ENCODE data around the gene ZDHHC9.
A peak's percentile ranks its signal among the peaks of the same experiment; 100 is the strongest.

Gene ZDHHC9

GRCh38 chrX:129782706-129783105 is 61.0 kb downstream of the ZDHHC9 start:
- Mint-ChIP-seq H3K4me1 (peaks cover 66% of the 10 kb centered on the region), H3K27ac (peak overlapping the region; percentile 93), H3K27me3 (no peaks in the 10 kb centered on the region), H3K36me3 (peaks cover 11% of the 10 kb centered on the region), H3K4me3 (peak overlapping the region; percentile 91), H3K9me3 (no peaks in the 10 kb centered on the region)

- H3K36me3 Mint-ChIP-seq, result peaks cover 11% of the 10 kb centered on the region
Measured at GRCh38 chrX:129781680-129782495, 61.8 kb downstream of the ZDHHC9 start.

GRCh38 chrX:129781134-129781672 is 62.5 kb downstream of the ZDHHC9 start:
- H3K36me3 Mint-ChIP-seq, result peaks cover 9% of the 10 kb centered on the region

More at GRCh38 chrX:129781680-129782495, 61.8 kb downstream of the ZDHHC9 start:
- peaks cover 62% of the 10 kb centered on the region for H3K4me1 Mint-ChIP-seq
- H3K4me3 Mint-ChIP-seq, result peak overlapping the region; percentile 91
- H3K27ac Mint-ChIP-seq, result peak overlapping the region; percentile 87
- H3K9me3 Mint-ChIP-seq, result no peaks in the 10 kb centered on the region
- H3K27me3 Mint-ChIP-seq, result no peaks in the 10 kb centered on the region

GRCh38 chrX:129780441-129781105 is 63.1 kb downstream of the ZDHHC9 start:
- H3K4me3 Mint-ChIP-seq, result peak overlapping the region; percentile 91
- peaks cover 57% of the 10 kb centered on the region for H3K4me1 Mint-ChIP-seq
- H3K36me3 Mint-ChIP-seq, result peaks cover 9% of the 10 kb centered on the region
- no peaks in the 10 kb centered on the region for H3K27me3 Mint-ChIP-seq
- H3K27ac Mint-ChIP-seq, result peak overlapping the region; percentile 87
- no peaks in the 10 kb centered on the region for H3K9me3 Mint-ChIP-seq

More at GRCh38 chrX:129781134-129781672, 62.5 kb downstream of the ZDHHC9 start:
- Mint-ChIP-seq H3K27me3 (no peaks in the 10 kb centered on the region), H3K9me3 (no peaks in the 10 kb centered on the region), H3K4me3 (peak overlapping the region; percentile 91), H3K27ac (peak overlapping the region; percentile 87), H3K4me1 (peaks cover 62% of the 10 kb centered on the region)

DNA sequence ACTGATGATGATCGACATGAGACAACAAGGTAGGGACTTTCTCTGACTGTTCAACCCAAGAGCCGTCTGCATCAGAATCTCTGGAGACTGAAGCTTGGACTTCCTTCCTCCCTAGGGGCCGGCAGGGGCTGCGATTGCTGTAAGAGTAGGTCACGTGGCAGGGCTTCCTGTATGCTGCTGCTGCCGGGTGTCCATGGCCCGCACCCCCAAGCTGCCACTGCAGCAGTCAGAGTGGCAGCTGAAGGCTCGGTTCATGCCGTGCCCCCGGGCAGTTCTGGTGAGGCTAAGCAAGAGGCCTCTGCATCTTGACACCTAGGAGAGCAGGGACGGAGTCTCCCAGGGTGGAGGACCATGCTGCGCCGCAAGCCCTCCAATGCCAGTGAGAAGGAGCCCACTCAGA is 63.9 kb downstream of the ZDHHC9 start, which contains the start of gene SASH3:
Gene SASH3 (plus strand): TSS at position 203 of the 400 bp plus-strand sequence. CDS start 149 bp downstream, at position 352.
- Mint-ChIP-seq H3K4me1 (peaks cover 58% of the 10 kb centered on the region), H3K36me3 (peaks cover 10% of the 10 kb centered on the region)

GRCh38 chrX:129779086-129779672 is 64.5 kb downstream of the ZDHHC9 start:
- Mint-ChIP-seq H3K27ac (peak overlapping the region; percentile 86), H3K4me3 (peak overlapping the region; percentile 91), H3K27me3 (no peaks in the 10 kb centered on the region), H3K9me3 (no peaks in the 10 kb centered on the region), H3K36me3 (peaks cover 10% of the 10 kb centered on the region), H3K4me1 (peaks cover 59% of the 10 kb centered on the region)

More for the DNA sequence above, 63.9 kb downstream of the ZDHHC9 start, which contains the start of gene SASH3:
- Mint-ChIP-seq H3K4me3 (peak within 1 kb of the TSS; percentile 91), H3K9me3 (no peaks in the 10 kb centered on the region), H3K27me3 (no peaks in the 10 kb centered on the region), H3K27ac (peak within 1 kb of the TSS; percentile 87)

DNA sequence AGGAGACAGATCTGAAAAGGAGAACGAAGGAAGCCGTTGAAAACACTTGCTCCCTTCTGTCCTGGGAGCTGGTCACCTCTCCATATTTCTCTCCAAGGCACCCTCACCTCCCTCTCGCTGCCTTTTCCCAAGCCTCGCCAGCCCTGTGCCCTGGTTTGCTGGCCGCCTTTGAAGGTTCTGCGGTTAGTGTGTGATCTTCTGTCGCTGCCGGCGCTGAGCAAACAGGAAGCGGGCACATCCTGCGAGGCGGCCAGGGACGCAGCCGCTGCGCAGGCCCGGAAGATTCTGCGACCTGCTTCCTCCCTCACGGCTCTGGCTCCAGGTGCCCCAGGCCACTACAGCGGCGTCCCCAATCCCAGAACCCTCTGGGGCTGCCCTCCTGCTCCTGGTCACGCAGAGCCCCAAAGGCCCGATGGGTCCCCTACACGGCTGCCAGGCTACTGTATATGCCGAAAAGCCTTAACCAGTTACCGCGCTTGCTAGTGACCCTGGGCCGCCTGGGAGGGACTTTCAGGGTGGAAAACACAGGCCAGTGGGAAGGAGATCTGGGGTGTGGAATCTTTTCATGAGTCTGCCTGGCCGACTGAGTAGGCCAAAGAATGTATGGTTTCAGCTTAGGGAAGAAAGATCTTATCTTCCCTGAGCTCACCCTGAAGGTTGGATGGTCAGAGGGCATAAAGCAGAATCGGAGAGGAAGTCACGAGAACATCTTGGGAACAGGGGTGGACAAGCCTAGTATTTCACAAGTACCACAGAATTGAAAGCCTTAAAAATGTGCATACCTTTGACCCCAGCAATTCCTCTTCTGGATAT is 66.3 kb downstream of the ZDHHC9 start:
- H3K27ac Mint-ChIP-seq, result peak overlapping the region; percentile 97
- H3K27me3 Mint-ChIP-seq, result no peaks in the 10 kb centered on the region
- H3K9me3 Mint-ChIP-seq, result no peaks in the 10 kb centered on the region
- H3K4me1 Mint-ChIP-seq, result peaks cover 59% of the 10 kb centered on the region
- H3K36me3 Mint-ChIP-seq, result peaks cover 2% of the 10 kb centered on the region
- peak overlapping the region; percentile 90 for H3K4me3 Mint-ChIP-seq

DNA sequence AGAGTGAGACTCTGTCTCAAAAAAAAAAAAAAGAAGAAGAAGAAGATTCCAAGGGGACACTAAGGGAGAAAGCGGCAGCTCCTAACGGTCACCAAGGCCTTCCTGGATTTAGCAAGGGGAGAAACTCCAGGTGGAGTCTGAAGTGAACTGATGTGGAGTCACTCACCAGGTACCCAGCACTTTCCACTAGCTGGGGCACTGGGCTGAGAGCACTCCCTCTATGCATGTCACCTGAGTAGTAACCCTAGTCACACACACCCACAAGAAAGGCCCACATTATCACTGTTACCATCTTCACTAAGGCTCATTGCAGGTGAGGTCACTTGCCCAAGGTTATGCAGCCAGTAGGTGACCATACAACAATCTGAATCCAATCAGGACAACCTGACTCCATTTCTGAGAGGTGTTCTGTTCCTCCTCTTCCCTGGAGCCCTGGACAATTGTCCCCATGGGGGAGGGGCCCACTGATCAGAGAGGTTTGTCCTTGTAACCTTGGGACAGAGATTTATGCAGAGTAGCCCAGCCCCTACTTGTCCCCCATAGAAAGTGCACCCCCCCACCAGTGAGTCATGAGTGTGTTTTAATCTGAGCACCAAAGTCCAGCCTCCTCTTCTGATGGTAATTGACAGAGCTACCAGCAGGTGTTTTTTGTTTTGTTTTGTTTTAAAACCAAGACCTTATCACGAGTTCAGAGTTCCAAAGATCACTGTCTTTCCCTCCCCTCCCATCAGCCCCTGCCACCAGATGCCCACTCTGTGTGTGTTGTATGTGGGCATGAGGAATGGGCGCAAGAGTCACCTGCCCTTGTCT is 69.8 kb downstream of the ZDHHC9 start:
- H3K27me3 Mint-ChIP-seq, result no peaks in the 10 kb centered on the region
- H3K36me3 Mint-ChIP-seq, result peaks cover 2% of the 10 kb centered on the region
- peaks cover 66% of the 10 kb centered on the region for H3K4me1 Mint-ChIP-seq
- H3K9me3 Mint-ChIP-seq, result no peaks in the 10 kb centered on the region
- H3K27ac Mint-ChIP-seq, result peak overlapping the region; percentile 89
- no peak overlapping the region for H3K4me3 Mint-ChIP-seq

GRCh38 chrX:129772796-129773431 is 70.8 kb downstream of the ZDHHC9 start:
- Mint-ChIP-seq H3K27me3 (no peaks in the 10 kb centered on the region), H3K36me3 (peaks cover 2% of the 10 kb centered on the region), H3K4me1 (peaks cover 71% of the 10 kb centered on the region), H3K27ac (peak overlapping the region; percentile 89), H3K9me3 (no peaks in the 10 kb centered on the region), H3K4me3 (no peak overlapping the region)

GRCh38 chrX:129771266-129771995 is 72.3 kb downstream of the ZDHHC9 start:
- Mint-ChIP-seq H3K4me3 (peak overlapping the region; percentile 33), H3K27ac (peak overlapping the region; percentile 93), H3K36me3 (peaks cover 2% of the 10 kb centered on the region), H3K4me1 (peaks cover 73% of the 10 kb centered on the region), H3K27me3 (no peaks in the 10 kb centered on the region), H3K9me3 (no peaks in the 10 kb centered on the region)

GRCh38 chrX:129769467-129770154 is 74.1 kb downstream of the ZDHHC9 start:
- no peaks in the 10 kb centered on the region for H3K27me3 Mint-ChIP-seq
- no peaks in the 10 kb centered on the region for H3K9me3 Mint-ChIP-seq
- no peaks in the 10 kb centered on the region for H3K36me3 Mint-ChIP-seq
- H3K4me1 Mint-ChIP-seq, result peaks cover 67% of the 10 kb centered on the region
- peak overlapping the region; percentile 54 for H3K4me3 Mint-ChIP-seq
- peak overlapping the region; percentile 52 for H3K27ac Mint-ChIP-seq

GRCh38 chrX:129768586-129769466 is 74.9 kb downstream of the ZDHHC9 start:
- Mint-ChIP-seq H3K36me3 (no peaks in the 10 kb centered on the region), H3K9me3 (no peaks in the 10 kb centered on the region), H3K4me3 (peak overlapping the region; percentile 54), H3K27ac (peak overlapping the region; percentile 59), H3K4me1 (peaks cover 59% of the 10 kb centered on the region), H3K27me3 (no peaks in the 10 kb centered on the region)

All from activated naive CD4-positive, alpha-beta T cell treated with anti-CD3 and anti-CD28 coated beads, Interleukin-2, amount 50 U/mL, for 24 hours (primary cell).